GM12878 (cell line): ENCODE results near the gene DKKL1. TPM values are rescaled to one million over a fixed set of nuclear protein-coding genes. Genes with fewer than 3 reads are reported as not detected.
A peak's percentile ranks its signal among the peaks of the same experiment; 100 is the strongest.

Experiments
- BCL11A ChIP-seq: IDR thresholded peaks from 2 replicates; pipeline ENCODE4 v1.6.1; 2011; ENCODE audit warnings: low read depth, low read length
- CREM ChIP-seq: IDR thresholded peaks from 2 replicates; pipeline ENCODE4 v1.6.1; 2014; ENCODE audit warnings: antibody characterized with exemption, low read depth
- GATAD2B ChIP-seq: fragments of 450-650 bp; conservative IDR thresholded peaks from 2 replicates; pipeline ENCODE4 v1.6.1; 2017; ENCODE audit warnings: low read depth, mild to moderate bottlenecking, moderate library complexity
- HDAC6 ChIP-seq: fragments of 200-600 bp; sonication (generic); IDR thresholded peaks from one replicate; pipeline ENCODE4 v1.8.0; 2017; ENCODE audit warnings: antibody characterized with exemption; ENCODE audit not compliant: unreplicated experiment
- HSF1 ChIP-seq: fragments of 150-350 bp; IDR thresholded peaks from 2 replicates; pipeline ENCODE4 v1.6.1; 2014; ENCODE audit warnings: mild to moderate bottlenecking, low read depth, low read length
- IKZF1 ChIP-seq: fragments of 450-650 bp; conservative IDR thresholded peaks from 2 replicates; pipeline ENCODE4 v1.6.1; 2017; ENCODE audit warnings: antibody characterized with exemption, mild to moderate bottlenecking
- IRF3 ChIP-seq: fragments of 450-650 bp; IDR thresholded peaks from 2 replicates; pipeline ENCODE4 v1.6.1; 2014; ENCODE audit warnings: mild to moderate bottlenecking
- MLLT1 ChIP-seq: fragments of 450-650 bp; IDR thresholded peaks from 2 replicates; pipeline ENCODE4 v1.6.1; 2016; ENCODE audit warnings: mild to moderate bottlenecking
- MTA2 ChIP-seq: fragments of 450-650 bp; IDR thresholded peaks from 2 replicates; pipeline ENCODE4 v1.6.1; 2016; ENCODE audit warnings: low read depth, mild to moderate bottlenecking, moderate library complexity
- MYB ChIP-seq: fragments of 150-350 bp; IDR thresholded peaks from 2 replicates; pipeline ENCODE4 v1.6.1; 2014; ENCODE audit warnings: mild to moderate bottlenecking, low read depth, low read length, borderline replicate concordance
- NR2C1 ChIP-seq: fragments of 450-650 bp; IDR thresholded peaks from 2 replicates; pipeline ENCODE4 v1.6.1; 2017; ENCODE audit warnings: antibody characterized with exemption, mild to moderate bottlenecking, moderate library complexity
- RBBP5 ChIP-seq: fragments of 200-600 bp; sonication (generic); conservative IDR thresholded peaks from 2 replicates; pipeline ENCODE4 v1.6.1; 2016
- RELB ChIP-seq: fragments of 450-650 bp; IDR thresholded peaks from 2 replicates; pipeline ENCODE4 v1.6.1; 2017; ENCODE audit warnings: low read depth, mild to moderate bottlenecking, moderate library complexity
- SMARCA5 ChIP-seq: fragments of 450-650 bp; IDR thresholded peaks from 2 replicates; pipeline ENCODE4 v1.6.1; 2017; ENCODE audit warnings: mild to moderate bottlenecking
- SPI1 ChIP-seq: IDR thresholded peaks from 2 replicates; pipeline ENCODE4 v1.6.1; 2011; ENCODE audit warnings: low read depth, mild to moderate bottlenecking, low read length, moderate library complexity, borderline replicate concordance; ENCODE audit not compliant: insufficient read depth
- SRF ChIP-seq, 2 experiments: IDR thresholded peaks; 2 replicates each; pipeline ENCODE4 v1.6.1; 2011; ENCODE audit warnings: low read depth in 2 of 2, low read length in 2 of 2, mild to moderate bottlenecking in 1 of 2, moderate library complexity in 1 of 2
- STAT3 ChIP-seq: IDR thresholded peaks from 2 replicates; pipeline ENCODE4 v1.6.1; 2011; ENCODE audit warnings: low read depth, low read length, improper control_type of control experiment
- YY1 ChIP-seq: IDR thresholded peaks from 2 replicates; pipeline ENCODE4 v1.6.1; 2011; ENCODE audit warnings: low read depth, mild to moderate bottlenecking, low read length
- ZBTB40 ChIP-seq: fragments of 450-650 bp; IDR thresholded peaks from 2 replicates; pipeline ENCODE4 v1.6.1; 2016; ENCODE audit warnings: mild to moderate bottlenecking, moderate library complexity, borderline replicate concordance
- ZNF217 ChIP-seq: fragments of 450-650 bp; IDR thresholded peaks from 2 replicates; pipeline ENCODE4 v1.6.1; 2017; ENCODE audit warnings: antibody characterized with exemption, mild to moderate bottlenecking
- ZNF24 ChIP-seq: fragments of 450-650 bp; IDR thresholded peaks from 2 replicates; pipeline ENCODE4 v1.6.1; 2017; ENCODE audit warnings: antibody characterized with exemption, mild to moderate bottlenecking
- polyA plus RNA-seq, 11 experiments: library from polyadenylated mRNA; depleted of rRNA in 4 of 11; unstranded in 6 of 11; stranded (reverse) in 5 of 11; fragments of >200 nt; fragmentation: Nextera tagmentation in 4 of 11; fragmentation: Illumina TruSeq in 1 of 11; extraction: Ambion mirVana in 4 of 11; extraction: Trizol in 1 of 11; gene quantifications; 1 replicate in 1 of 11; 2 replicates in 10 of 11; pipeline versions ENCODE4 v1.2.1 to v1.2.3, GENCODE V29; 2011 to 2016; ENCODE audit warnings: inconsistent platforms in 2 of 11, missing spikeins in 2 of 11, low read depth in 1 of 11
- total RNA-seq, 4 experiments: library from RNA; depleted of rRNA in 3 of 4; stranded (reverse); fragments of >200 nt in 3 of 4; fragmentation: Illumina TruSeq in 1 of 4; extraction: Trizol in 1 of 4; gene quantifications; 2 replicates each; pipeline versions ENCODE4 v1.2.1 to v1.2.3, GENCODE V29; 2013 to 2021

Gene DKKL1
- total and polyA plus RNA-seq, 10 of the 15 experiments (the other 5 are each of a cell fraction or from before 2014, with no cell fraction given) = not detected

GRCh38 chr19:49391581-49392399, 28.1 kb downstream of the DKKL1 start (continued):
- TF ChIP-seq ZBTB40 = no peak
- 0 out of 2 replicates have a peak, but pooled peaks have one; percentile 14 for TF ChIP-seq MTA2
- TF ChIP-seq RELB = 0 out of 2 replicates have a peak, but pooled peaks have one; percentile 58
- TF ChIP-seq SRF (IDR thresholded peaks at IDR 0.05; ENCODE audit: low read depth in 2 of 2, low read length in 2 of 2) = no peak
- TF ChIP-seq ZNF24 = no peak
- TF ChIP-seq IRF3 = no peak
- peak; percentile 83 for TF ChIP-seq YY1
- 0 out of 2 replicates have a peak, but pooled peaks have one; percentile 38 for TF ChIP-seq GATAD2B
- no peak for TF ChIP-seq STAT3
- no peak for TF ChIP-seq MYB
- TF ChIP-seq HSF1 = no peak
- TF ChIP-seq MLLT1 = 0 out of 2 replicates have a peak, but pooled peaks have one; percentile 25
- no peak for TF ChIP-seq HDAC6
- TF ChIP-seq IKZF1 = peak; percentile 61
- no peak for TF ChIP-seq NR2C1
- TF ChIP-seq RBBP5 = no peak
- no peak for TF ChIP-seq SPI1
- 0 out of 2 replicates have a peak, but pooled peaks have one; percentile 4 for TF ChIP-seq CREM
- peak; percentile 45; the same call in 1 of the 2 replicates for TF ChIP-seq SMARCA5
- TF ChIP-seq ZNF217 = no peak
- TF ChIP-seq BCL11A = no peak
